KMS-11 (cell line): ENCODE results near the gene TRMT2B.
"Not testable (repeated sequence)": the region's sequence is repeated elsewhere in the genome, so short reads cannot be mapped to it uniquely, and the experiment has no call there.

Experiments
- H2AFZ ChIP-seq: fragments of 200-600 bp; sonication (generic); 2 replicates; pipeline ENCODE4 v1.6.1; 2016; ENCODE audit warnings: antibody characterized with exemption, mixed run types, low read depth
- H3K27ac ChIP-seq: fragments of 200-600 bp; sonication (generic); 2 replicates; pipeline ENCODE4 v1.6.1; 2016; ENCODE audit warnings: mild to moderate bottlenecking, mixed run types
- H3K27me3 ChIP-seq: fragments of 200-600 bp; sonication (generic); 2 replicates; pipeline ENCODE4 v1.6.1; 2017; ENCODE audit warnings: mild to moderate bottlenecking, low read depth, mixed run types, moderate library complexity; ENCODE audit not compliant: insufficient read depth
- H3K36me3 ChIP-seq: fragments of 200-600 bp; sonication (generic); 2 replicates; pipeline ENCODE4 v1.6.1; 2017; ENCODE audit warnings: mild to moderate bottlenecking, mixed run types; ENCODE audit not compliant: insufficient read depth
- H3K4me1 ChIP-seq: fragments of 200-600 bp; sonication (generic); 2 replicates; pipeline ENCODE4 v1.6.1; 2016; ENCODE audit warnings: mild to moderate bottlenecking, low read depth, mixed run types; ENCODE audit not compliant: poor library complexity, severe bottlenecking
- H3K4me2 ChIP-seq: fragments of 200-600 bp; sonication (generic); 2 replicates; pipeline ENCODE4 v1.7.0; 2016; ENCODE audit warnings: mild to moderate bottlenecking, mixed run types
- H3K4me3 ChIP-seq: fragments of 200-600 bp; sonication (generic); IDR thresholded peaks from 2 replicates; pipeline ENCODE4 v1.6.1; 2017; ENCODE audit warnings: low read depth, low read length, mixed read lengths; ENCODE audit not compliant: insufficient read depth
- H3K79me2 ChIP-seq: fragments of 200-600 bp; sonication (generic); 2 replicates; pipeline ENCODE4 v1.6.1; 2016; ENCODE audit warnings: low read depth, mixed run types; ENCODE audit not compliant: insufficient read depth
- H3K9ac ChIP-seq: fragments of 200-600 bp; sonication (generic); 2 replicates; pipeline ENCODE4 v1.6.1; 2016; ENCODE audit warnings: mild to moderate bottlenecking, mixed run types
- H4K20me1 ChIP-seq: fragments of 200-600 bp; sonication (generic); 2 replicates; pipeline ENCODE4 v1.6.1; 2016; ENCODE audit warnings: mild to moderate bottlenecking, mixed run types; ENCODE audit not compliant: insufficient read depth
- CTCF ChIP-seq: fragments of 200-600 bp; sonication (generic); conservative IDR thresholded peaks from 2 replicates; pipeline ENCODE4 v1.6.1; 2017; ENCODE audit warnings: low read depth, mild to moderate bottlenecking, antibody characterized with exemption, low read length, moderate library complexity, mixed read lengths

The TRMT2B gene

GRCh38 chrX:101022020-101022419 lies 29.9 kb downstream of the TRMT2B start:
- H3K27ac ChIP-seq: no peak overlapping the region
- H4K20me1 ChIP-seq: no peaks in the 10 kb centered on the region
- H3K9ac ChIP-seq: no peak overlapping the region
- no peak for TF ChIP-seq CTCF
- H3K4me2 ChIP-seq: no peak overlapping the region
- H3K4me3 ChIP-seq: no peak overlapping the region
- no peaks in the 10 kb centered on the region for H3K36me3 ChIP-seq
- H3K27me3 ChIP-seq: no peaks in the 10 kb centered on the region
- H3K4me1 ChIP-seq: no peaks in the 10 kb centered on the region
- no peaks in the 10 kb centered on the region for H3K79me2 ChIP-seq
- H2AFZ ChIP-seq: no peak overlapping the region

GRCh38 chrX:101012031-101012430 lies 39.9 kb downstream of the TRMT2B start:
- not testable (repeated sequence) for H3K79me2 ChIP-seq, H3K4me1 ChIP-seq, H3K27ac ChIP-seq, H2AFZ ChIP-seq, H3K9ac ChIP-seq, H3K36me3 ChIP-seq, H3K27me3 ChIP-seq, H3K4me3 ChIP-seq, H3K4me2 ChIP-seq, H4K20me1 ChIP-seq

GRCh38 chrX:101009090-101009489 lies 42.8 kb downstream of the TRMT2B start:
- Histone ChIP-seq H3K4me1 (no peaks in the 10 kb centered on the region), H3K4me2 (no peak overlapping the region), H3K79me2 (no peaks in the 10 kb centered on the region), H3K4me3 (no peak overlapping the region), H3K36me3 (no peaks in the 10 kb centered on the region), H3K27me3 (no peaks in the 10 kb centered on the region), H4K20me1 (no peaks in the 10 kb centered on the region), H3K27ac (no peak overlapping the region), H3K9ac (no peak overlapping the region), H2AFZ (no peak overlapping the region)
- TF ChIP-seq CTCF: no peak

- no peak overlapping the region for H3K9ac ChIP-seq
- H3K4me1 ChIP-seq: no peaks in the 10 kb centered on the region
- H3K36me3 ChIP-seq: no peaks in the 10 kb centered on the region
- H3K4me2 ChIP-seq: no peak overlapping the region
- H3K27me3 ChIP-seq: no peaks in the 10 kb centered on the region
- no peak overlapping the region for H3K4me3 ChIP-seq
- no peak overlapping the region for H3K27ac ChIP-seq
- no peak overlapping the region for H2AFZ ChIP-seq
- H3K79me2 ChIP-seq: no peaks in the 10 kb centered on the region
- TF ChIP-seq CTCF: no peak
- H4K20me1 ChIP-seq: no peaks in the 10 kb centered on the region
Observed at GRCh38 chrX:100999451-100999850, 52.5 kb downstream of the TRMT2B start.

GRCh38 chrX:100995469-100995868 lies 56.4 kb downstream of the TRMT2B start:
- Histone ChIP-seq H3K27ac (no peak overlapping the region), H3K4me1 (no peaks in the 10 kb centered on the region), H3K9ac (no peak overlapping the region), H2AFZ (no peak overlapping the region), H3K27me3 (no peaks in the 10 kb centered on the region), H3K36me3 (no peaks in the 10 kb centered on the region), H3K4me3 (no peak overlapping the region), H3K4me2 (no peak overlapping the region), H4K20me1 (no peaks in the 10 kb centered on the region), H3K79me2 (no peaks in the 10 kb centered on the region)
- no peak for TF ChIP-seq CTCF
